Fibroblast of the conjunctiva (primary cell): Measurements from ENCODE around the gene KIF26B.
"Not testable (repeated sequence)": the region's sequence is repeated elsewhere in the genome, so short reads cannot be mapped to it uniquely, and the experiment has no call there.

ENCODE experiments used
- DNase-seq: peaks from one replicate; pipeline ENCODE4 v3.0.0-alpha.2; 2010; ENCODE audit warnings: low read depth

Gene KIF26B

GRCh38 chr1:245651093-245651492, 496.3 kb downstream of the KIF26B start:
- no peak for DNase-seq

GRCh38 chr1:245652116-245652515, 497.3 kb downstream of the KIF26B start:
- DNase-seq, result no peak

GRCh38 chr1:245652660-245653427, 498.1 kb downstream of the KIF26B start:
- DNase-seq, result no peak

- DNase-seq, result no peak
Measured at GRCh38 chr1:245654460-245655050, 499.8 kb downstream of the KIF26B start.

GRCh38 chr1:245656189-245656717, 501.5 kb downstream of the KIF26B start:
- DNase-seq, result no peak

GRCh38 chr1:245657371-245657770, 502.6 kb downstream of the KIF26B start:
- DNase-seq, result no peak

- no peak for DNase-seq
Measured at GRCh38 chr1:245663373-245663772, 508.6 kb downstream of the KIF26B start.

- no peak for DNase-seq
Measured at GRCh38 chr1:245663841-245664240, 509.1 kb downstream of the KIF26B start.

- no peak for DNase-seq
Measured at GRCh38 chr1:245666412-245666811, 511.6 kb downstream of the KIF26B start.

- no peak for DNase-seq
Measured at GRCh38 chr1:245671349-245671748, 516.6 kb downstream of the KIF26B start.

- DNase-seq, result no peak
Measured at GRCh38 chr1:245671966-245672767, 517.4 kb downstream of the KIF26B start.

GRCh38 chr1:245672836-245673656, 518.3 kb downstream of the KIF26B start:
- DNase-seq, result not testable (repeated sequence)

- no peak for DNase-seq
Measured at GRCh38 chr1:245673881-245674414, 519.2 kb downstream of the KIF26B start.

GRCh38 chr1:245677461-245678240, 522.9 kb downstream of the KIF26B start:
- DNase-seq, result no peak

- no peak for DNase-seq
Measured at GRCh38 chr1:245678860-245679411, 524.2 kb downstream of the KIF26B start.

- DNase-seq, result no peak
Measured at GRCh38 chr1:245679821-245680780, 525.3 kb downstream of the KIF26B start.

- DNase-seq, result no peak
Measured at GRCh38 chr1:245682638-245683628, 528.1 kb downstream of the KIF26B start.

- no peak for DNase-seq
Measured at GRCh38 chr1:245683676-245684075, 528.9 kb downstream of the KIF26B start.
